K562 (cell line): Measurements from ENCODE around the gene MANBA. TPM values are rescaled to one million over a fixed set of nuclear protein-coding genes. Genes with fewer than 3 reads are reported as not detected.

Experiments
- FOSL1 ChIP-seq: fragments of 200-800 bp; sonication (Bioruptor generic); conservative IDR thresholded peaks from 2 replicates; pipeline ENCODE4 v1.6.1; 2016; ENCODE audit warnings: missing genetic modification characterization, missing compliant biosample characterization
- GTF2A2 ChIP-seq: IDR thresholded peaks from 2 replicates; pipeline ENCODE4 v1.6.1; 2016; ENCODE audit warnings: mild to moderate bottlenecking, missing genetic modification characterization, missing compliant biosample characterization
- L3MBTL2 ChIP-seq: fragments of 450-650 bp; IDR thresholded peaks from 2 replicates; pipeline ENCODE4 v1.6.1; 2016; ENCODE audit warnings: mild to moderate bottlenecking, moderate library complexity
- MEF2A ChIP-seq: IDR thresholded peaks from 2 replicates; pipeline ENCODE4 v1.6.1; 2011; ENCODE audit warnings: low read depth, mild to moderate bottlenecking, low read length, moderate library complexity; ENCODE audit not compliant: control insufficient read depth
- PHF8 ChIP-seq: fragments of 200-600 bp; sonication (generic); IDR thresholded peaks from 2 replicates; pipeline ENCODE4 v1.6.1; 2012; ENCODE audit warnings: mixed run types, mild to moderate bottlenecking, inconsistent platforms, low read length, moderate library complexity, borderline replicate concordance
- PML ChIP-seq: IDR thresholded peaks from 2 replicates; pipeline ENCODE4 v1.6.1; 2012; ENCODE audit warnings: low read length, inconsistent platforms
- POLR2G ChIP-seq: fragments of 200-400 bp; formaldehyde crosslinking; IDR thresholded peaks from 2 replicates; pipeline ENCODE4 v1.6.1; 2017; ENCODE audit warnings: low read depth, mild to moderate bottlenecking, antibody characterized with exemption, low read length, moderate library complexity
- SIN3A ChIP-seq, 2 experiments: fragments of 150-350 bp in 1 of 2; IDR thresholded peaks; 2 replicates each; pipeline ENCODE4 v1.6.1; 2011 to 2016; ENCODE audit warnings: borderline replicate concordance in 2 of 2, low read depth in 2 of 2, low read length in 2 of 2, mild to moderate bottlenecking in 2 of 2, moderate library complexity in 2 of 2; ENCODE audit not compliant: control insufficient read depth in 1 of 2
- SMARCA5 ChIP-seq: fragments of 450-650 bp; IDR thresholded peaks from 2 replicates; pipeline ENCODE4 v1.6.1; 2016
- SOX6 ChIP-seq: fragments of 450-650 bp; IDR thresholded peaks from 2 replicates; pipeline ENCODE4 v1.6.1; 2014; ENCODE audit warnings: mild to moderate bottlenecking
- TAF7 ChIP-seq: fragments of 450-650 bp; IDR thresholded peaks from 2 replicates; pipeline ENCODE4 v1.6.1; 2016; ENCODE audit warnings: missing genetic modification characterization, missing compliant biosample characterization
- ZNF263 ChIP-seq: sonication (generic); formaldehyde crosslinking; IDR thresholded peaks from 2 replicates; pipeline ENCODE4 v1.8.0; 2022; ENCODE audit warnings: mild to moderate bottlenecking, missing genetic modification reagents, borderline replicate concordance
- polyA plus RNA-seq, 8 experiments: library from polyadenylated mRNA; depleted of rRNA in 4 of 8; stranded (reverse) in 5 of 8; unstranded in 3 of 8; fragments of >200 nt; fragmentation: Nextera tagmentation in 2 of 8; fragmentation: Illumina TruSeq in 1 of 8; extraction: Ambion mirVana in 2 of 8; extraction: Trizol in 1 of 8; gene quantifications; 2 replicates each; pipeline versions ENCODE4 v1.2.1 to v1.2.3, GENCODE V29; 2011 to 2014; ENCODE audit warnings: inconsistent platforms in 1 of 8, missing spikeins in 1 of 8
- total RNA-seq, 7 experiments: library from RNA; depleted of rRNA in 6 of 7; stranded (reverse); fragments of >200 nt in 6 of 7; fragmentation: Illumina TruSeq in 2 of 7; extraction: Trizol in 2 of 7; gene quantifications; 2 replicates each; pipeline versions ENCODE4 v1.2.1 to v1.2.3, GENCODE V29; 2011 to 2021; ENCODE audit warnings: low replicate concordance in 1 of 7
- TF ChIP-seq, protein P1 (sequence below): fragments of 250-450 bp; sonication (Bioruptor Pico); IDR thresholded peaks from 2 replicates; pipeline ENCODE4 v1.8.0; 2022; ENCODE audit warnings: inconsistent platforms, mild to moderate bottlenecking, moderate library complexity, borderline replicate concordance
- TF ChIP-seq, protein P2 (sequence below): sonication (generic); formaldehyde crosslinking; IDR thresholded peaks from 2 replicates; pipeline ENCODE4 v1.8.0; 2022; ENCODE audit warnings: mild to moderate bottlenecking, missing genetic modification reagents

MANBA gene
- total and polyA plus RNA-seq, 9 of the 15 experiments (the other 6 are each of a cell fraction or from before 2014, with no cell fraction given): 1.8 to 12.9 (median 7.7) TPM

DNA sequence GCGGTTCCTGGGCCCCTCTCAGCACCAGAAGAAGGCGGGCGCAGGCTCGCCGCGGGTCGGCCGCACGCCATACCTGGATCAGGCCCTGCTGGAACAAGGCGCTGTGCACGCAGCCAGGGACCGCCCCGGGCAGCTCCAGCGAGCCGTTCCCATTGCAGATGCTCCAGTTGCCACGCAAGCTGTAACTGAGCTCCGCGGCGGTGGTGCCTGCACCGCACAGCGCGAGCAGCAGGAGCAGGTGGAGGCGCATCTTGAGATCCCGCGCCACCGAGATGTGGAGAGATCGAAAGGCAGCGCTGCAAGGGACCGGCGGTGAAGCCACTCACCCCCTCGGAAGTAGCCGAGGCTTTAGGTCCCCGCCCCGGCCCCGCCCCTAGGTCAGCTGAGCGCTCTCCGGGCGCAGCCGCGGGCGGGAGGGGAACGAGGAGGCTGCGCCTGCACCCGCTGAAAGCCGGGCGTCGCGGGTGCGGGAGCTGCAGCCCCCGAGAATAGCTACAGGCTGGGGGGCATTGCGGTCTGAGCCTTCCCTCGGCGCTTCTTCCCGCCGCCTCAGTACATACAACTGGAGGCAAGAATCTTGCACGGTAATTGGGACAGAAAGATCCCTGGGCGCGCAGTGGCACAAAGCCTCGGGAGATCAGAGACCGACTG is at the start of gene MANBA (continued):
- TF ChIP-seq, protein P1, sequence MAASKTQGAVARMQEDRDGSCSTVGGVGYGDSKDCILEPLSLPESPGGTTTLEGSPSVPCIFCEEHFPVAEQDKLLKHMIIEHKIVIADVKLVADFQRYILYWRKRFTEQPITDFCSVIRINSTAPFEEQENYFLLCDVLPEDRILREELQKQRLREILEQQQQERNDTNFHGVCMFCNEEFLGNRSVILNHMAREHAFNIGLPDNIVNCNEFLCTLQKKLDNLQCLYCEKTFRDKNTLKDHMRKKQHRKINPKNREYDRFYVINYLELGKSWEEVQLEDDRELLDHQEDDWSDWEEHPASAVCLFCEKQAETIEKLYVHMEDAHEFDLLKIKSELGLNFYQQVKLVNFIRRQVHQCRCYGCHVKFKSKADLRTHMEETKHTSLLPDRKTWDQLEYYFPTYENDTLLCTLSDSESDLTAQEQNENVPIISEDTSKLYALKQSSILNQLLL (CRISPR knock-in tag): no peak
- TF ChIP-seq PML (peak; percentile 54; the same call in 1 of the 2 replicates), GTF2A2 (tag) (no peak), SIN3A (IDR thresholded peaks at IDR 0.05; ENCODE audit: borderline replicate concordance in 2 of 2, control insufficient read depth in 1 of 2, low read depth in 2 of 2, low read length in 2 of 2) (peak in 1 of 2 experiments; percentile 23; a peak in 2 of 4 replicates), ZNF263 (peak; percentile 72), PHF8 (peak; percentile 88; the same call in 1 of the 2 replicates), TAF7 (tag) (peak; percentile 46; the same call in 1 of the 2 replicates), POLR2G (peak; percentile 86), FOSL1 (tag) (0 out of 2 replicates have a peak, but pooled peaks have one; percentile 11), SOX6 (peak; percentile 34; the same call in 1 of the 2 replicates), L3MBTL2 (peak; percentile 80), MEF2A (no peak), SMARCA5 (peak; percentile 36; the same call in 1 of the 2 replicates)
- TF ChIP-seq, protein P2, sequence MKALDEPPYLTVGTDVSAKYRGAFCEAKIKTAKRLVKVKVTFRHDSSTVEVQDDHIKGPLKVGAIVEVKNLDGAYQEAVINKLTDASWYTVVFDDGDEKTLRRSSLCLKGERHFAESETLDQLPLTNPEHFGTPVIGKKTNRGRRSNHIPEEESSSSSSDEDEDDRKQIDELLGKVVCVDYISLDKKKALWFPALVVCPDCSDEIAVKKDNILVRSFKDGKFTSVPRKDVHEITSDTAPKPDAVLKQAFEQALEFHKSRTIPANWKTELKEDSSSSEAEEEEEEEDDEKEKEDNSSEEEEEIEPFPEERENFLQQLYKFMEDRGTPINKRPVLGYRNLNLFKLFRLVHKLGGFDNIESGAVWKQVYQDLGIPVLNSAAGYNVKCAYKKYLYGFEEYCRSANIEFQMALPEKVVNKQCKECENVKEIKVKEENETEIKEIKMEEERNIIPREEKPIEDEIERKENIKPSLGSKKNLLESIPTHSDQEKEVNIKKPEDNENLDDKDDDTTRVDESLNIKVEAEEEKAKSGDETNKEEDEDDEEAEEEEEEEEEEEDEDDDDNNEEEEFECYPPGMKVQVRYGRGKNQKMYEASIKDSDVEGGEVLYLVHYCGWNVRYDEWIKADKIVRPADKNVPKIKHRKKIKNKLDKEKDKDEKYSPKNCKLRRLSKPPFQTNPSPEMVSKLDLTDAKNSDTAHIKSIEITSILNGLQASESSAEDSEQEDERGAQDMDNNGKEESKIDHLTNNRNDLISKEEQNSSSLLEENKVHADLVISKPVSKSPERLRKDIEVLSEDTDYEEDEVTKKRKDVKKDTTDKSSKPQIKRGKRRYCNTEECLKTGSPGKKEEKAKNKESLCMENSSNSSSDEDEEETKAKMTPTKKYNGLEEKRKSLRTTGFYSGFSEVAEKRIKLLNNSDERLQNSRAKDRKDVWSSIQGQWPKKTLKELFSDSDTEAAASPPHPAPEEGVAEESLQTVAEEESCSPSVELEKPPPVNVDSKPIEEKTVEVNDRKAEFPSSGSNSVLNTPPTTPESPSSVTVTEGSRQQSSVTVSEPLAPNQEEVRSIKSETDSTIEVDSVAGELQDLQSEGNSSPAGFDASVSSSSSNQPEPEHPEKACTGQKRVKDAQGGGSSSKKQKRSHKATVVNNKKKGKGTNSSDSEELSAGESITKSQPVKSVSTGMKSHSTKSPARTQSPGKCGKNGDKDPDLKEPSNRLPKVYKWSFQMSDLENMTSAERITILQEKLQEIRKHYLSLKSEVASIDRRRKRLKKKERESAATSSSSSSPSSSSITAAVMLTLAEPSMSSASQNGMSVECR (CRISPR knock-in tag): peak; percentile 82
